Activated CD4-positive, alpha-beta T cell treated with anti-CD3 and anti-CD28 coated beads, Interleukin-2, amount 50 U/mL, for 1 hour (primary cell): ENCODE data around the gene CLEC1B.
"Not testable (repeated sequence)": the region's sequence is repeated elsewhere in the genome, so short reads cannot be mapped to it uniquely, and the experiment has no call there.

Source experiments
- DNase-seq: peaks from one replicate; pipeline ENCODE4 v3.0.0-alpha.2; 2020

The CLEC1B gene

GRCh38 chr12:9973949-9974348 lies 25.0 kb downstream of the CLEC1B start:
- no peak for DNase-seq

- DNase-seq = no peak
Observed at GRCh38 chr12:9971181-9971580, 27.7 kb downstream of the CLEC1B start, which contains the start of gene CLEC12A. TSS of gene CLEC12A (plus strand) at chr12:9971409. CDS start at chr12:9971597, 188 bp downstream.

- no peak for DNase-seq
Observed at GRCh38 chr12:9969673-9970072, 29.2 kb downstream of the CLEC1B start.

GRCh38 chr12:9961901-9962300 lies 37.0 kb downstream of the CLEC1B start:
- DNase-seq = no peak

- no peak for DNase-seq
Observed at GRCh38 chr12:9961106-9961505, 37.8 kb downstream of the CLEC1B start.

GRCh38 chr12:9960590-9960989 lies 38.3 kb downstream of the CLEC1B start:
- no peak for DNase-seq

GRCh38 chr12:9957834-9958233 lies 41.1 kb downstream of the CLEC1B start:
- no peak for DNase-seq

- not testable (repeated sequence) for DNase-seq
Observed at GRCh38 chr12:9952954-9953729, 45.8 kb downstream of the CLEC1B start.

- no peak for DNase-seq
Observed at GRCh38 chr12:9951026-9951675, 47.8 kb downstream of the CLEC1B start.

- no peak for DNase-seq
Observed at GRCh38 chr12:9948606-9949296, 50.2 kb downstream of the CLEC1B start.

GRCh38 chr12:9947674-9948073 lies 51.2 kb downstream of the CLEC1B start:
- no peak for DNase-seq

GRCh38 chr12:9944391-9944790 lies 54.5 kb downstream of the CLEC1B start:
- no peak for DNase-seq

GRCh38 chr12:9943240-9943639 lies 55.7 kb downstream of the CLEC1B start:
- DNase-seq = no peak
